ENCODE measurements around the gene C20orf141. TPM values are rescaled to one million over a fixed set of nuclear protein-coding genes. Genes with fewer than 3 reads are reported as not detected.

C20orf141 gene
- total RNA-seq, 1 donor from 2014 or later, result not detected

GRCh38 chr20:2797136-2797983 is 17.4 kb upstream of the C20orf141 start:
- H3K36me3 Mint-ChIP-seq, result peaks cover 5% of the 10 kb centered on the region
- DNase-seq (ENCODE audit: extremely low spot score, unreplicated experiment), result no peak
- peak overlapping the region; percentile 28 for H3K4me3 Mint-ChIP-seq
- peaks cover 26% of the 10 kb centered on the region for H3K4me1 Mint-ChIP-seq (ENCODE audit: unreplicated experiment)
- no peak overlapping the region for H3K27ac Mint-ChIP-seq
- no peak for TF ChIP-seq CTCF (conservative IDR thresholded peaks at IDR 0.05)
- H3K27me3 Mint-ChIP-seq, result peaks cover 42% of the 10 kb centered on the region
- peaks cover under 1% of the 10 kb centered on the region for H3K9me3 Mint-ChIP-seq

- H3K4me1 Mint-ChIP-seq (ENCODE audit: unreplicated experiment), result peaks cover 26% of the 10 kb centered on the region
- H3K4me3 Mint-ChIP-seq, result peak overlapping the region; percentile 34
- no peak overlapping the region for H3K27ac Mint-ChIP-seq
- peaks cover 4% of the 10 kb centered on the region for H3K9me3 Mint-ChIP-seq
- peaks cover 5% of the 10 kb centered on the region for H3K36me3 Mint-ChIP-seq
- DNase-seq (ENCODE audit: extremely low spot score, unreplicated experiment), result no peak
- no peak for TF ChIP-seq CTCF (conservative IDR thresholded peaks at IDR 0.05)
- H3K27me3 Mint-ChIP-seq, result peaks cover 41% of the 10 kb centered on the region
Observed at GRCh38 chr20:2798095-2798805, 16.5 kb upstream of the C20orf141 start.

- Mint-ChIP-seq H3K27ac (peak overlapping the region; percentile 61), H3K27me3 (peaks cover 43% of the 10 kb centered on the region), H3K36me3 (peaks cover 5% of the 10 kb centered on the region), H3K4me1 (ENCODE audit: unreplicated experiment) (peaks cover 26% of the 10 kb centered on the region), H3K4me3 (peak overlapping the region; percentile 99), H3K9me3 (peaks cover 4% of the 10 kb centered on the region)
- no peak for TF ChIP-seq CTCF (conservative IDR thresholded peaks at IDR 0.05)
- DNase-seq (ENCODE audit: extremely low spot score, unreplicated experiment), result no peak
Observed at GRCh38 chr20:2798814-2799213, 16.0 kb upstream of the C20orf141 start.

GRCh38 chr20:2799271-2799670 is 15.5 kb upstream of the C20orf141 start:
- peaks cover 26% of the 10 kb centered on the region for H3K4me1 Mint-ChIP-seq (ENCODE audit: unreplicated experiment)
- peak overlapping the region; percentile 99 for H3K4me3 Mint-ChIP-seq
- H3K36me3 Mint-ChIP-seq, result peaks cover 5% of the 10 kb centered on the region
- H3K27me3 Mint-ChIP-seq, result peaks cover 48% of the 10 kb centered on the region
- DNase-seq (ENCODE audit: extremely low spot score, unreplicated experiment), result no peak
- no peak for TF ChIP-seq CTCF (conservative IDR thresholded peaks at IDR 0.05)
- peaks cover 4% of the 10 kb centered on the region for H3K9me3 Mint-ChIP-seq
- peak overlapping the region; percentile 87 for H3K27ac Mint-ChIP-seq

- peak; percentile 70 for DNase-seq (ENCODE audit: extremely low spot score, unreplicated experiment)
- no peak for TF ChIP-seq CTCF (conservative IDR thresholded peaks at IDR 0.05)
- peak overlapping the region; percentile 87 for H3K27ac Mint-ChIP-seq
- H3K9me3 Mint-ChIP-seq, result peaks cover 4% of the 10 kb centered on the region
- H3K4me3 Mint-ChIP-seq, result peak overlapping the region; percentile 99
- peaks cover 52% of the 10 kb centered on the region for H3K27me3 Mint-ChIP-seq
- H3K4me1 Mint-ChIP-seq (ENCODE audit: unreplicated experiment), result peaks cover 26% of the 10 kb centered on the region
- H3K36me3 Mint-ChIP-seq, result peaks cover 5% of the 10 kb centered on the region
Observed at GRCh38 chr20:2799688-2800520, 14.9 kb upstream of the C20orf141 start.
